Measurements from ENCODE around the gene SP6.
A peak's percentile ranks its signal among the peaks of the same experiment; 100 is the strongest.

SP6 gene

DNA sequence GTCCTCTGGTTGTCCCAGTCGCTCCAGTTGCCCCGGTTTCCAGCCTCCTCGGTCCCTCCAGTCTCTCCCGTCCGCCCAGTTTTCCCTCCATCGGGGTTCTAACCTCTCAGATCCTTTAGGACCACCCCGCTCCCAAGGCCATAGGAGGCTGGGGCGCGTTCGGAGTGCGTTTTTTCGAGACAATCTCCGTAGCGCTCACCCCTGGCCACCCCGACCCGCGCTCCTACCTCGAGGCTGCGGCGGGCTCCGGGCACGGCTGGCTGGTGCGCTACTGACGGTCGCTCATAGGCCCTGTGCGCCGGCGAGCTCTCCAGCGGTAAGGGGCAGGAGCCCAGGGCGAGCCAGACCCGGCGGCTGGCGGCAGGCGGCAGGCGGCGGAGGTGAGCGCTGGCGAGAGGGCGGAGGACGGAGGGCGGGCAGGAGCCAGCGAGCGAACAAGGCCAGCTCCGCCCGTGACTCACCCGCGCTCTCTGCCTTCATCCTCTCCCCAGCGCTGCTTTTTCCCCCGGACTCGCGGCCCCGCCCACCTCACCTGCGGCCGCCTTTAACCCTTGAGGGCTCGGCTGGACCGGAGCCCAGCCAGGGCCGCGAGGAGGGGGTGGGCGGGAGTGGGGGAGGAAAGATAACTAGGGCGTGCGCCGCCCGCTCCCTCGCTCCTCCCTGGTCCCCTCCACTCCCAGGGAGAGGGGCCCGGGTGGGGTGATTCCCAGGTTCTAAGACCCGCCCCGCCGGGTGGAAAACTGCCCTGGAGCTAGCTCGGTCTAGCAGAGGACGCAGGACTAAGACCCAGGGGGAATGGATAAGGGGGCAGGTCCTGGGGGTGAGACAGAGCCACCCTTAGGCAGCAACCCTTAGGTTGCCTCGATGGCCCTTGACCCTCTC lies at the start of gene SP6:
TSS of gene SP6 (minus strand) at position 472 of the 882 bp plus-strand sequence. CDS start 2,734 bp downstream, outside the sequence.
- DNase-seq, result peak; percentile 49 to 61

DNA sequence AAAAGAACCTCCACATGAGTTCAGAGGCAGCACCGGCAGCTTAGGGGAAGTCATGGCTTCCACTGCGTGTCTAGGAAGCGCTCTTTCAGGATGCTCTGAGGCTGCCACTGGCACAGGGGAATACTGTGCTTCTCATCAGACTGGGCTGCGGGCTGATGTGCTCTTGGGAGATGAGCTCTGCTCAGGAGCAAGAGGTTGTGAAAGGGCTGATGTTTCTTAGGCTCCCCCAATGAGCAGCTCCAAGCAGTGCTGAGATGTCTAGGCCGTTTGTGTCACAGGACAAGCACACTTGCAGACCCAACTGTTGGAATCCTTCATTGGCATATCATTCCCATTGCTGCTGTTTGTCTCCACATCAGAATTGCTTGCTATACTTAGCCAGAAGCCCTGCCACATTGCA lies 48.7 kb upstream of the SP6 start:
- no peak for DNase-seq

DNA sequence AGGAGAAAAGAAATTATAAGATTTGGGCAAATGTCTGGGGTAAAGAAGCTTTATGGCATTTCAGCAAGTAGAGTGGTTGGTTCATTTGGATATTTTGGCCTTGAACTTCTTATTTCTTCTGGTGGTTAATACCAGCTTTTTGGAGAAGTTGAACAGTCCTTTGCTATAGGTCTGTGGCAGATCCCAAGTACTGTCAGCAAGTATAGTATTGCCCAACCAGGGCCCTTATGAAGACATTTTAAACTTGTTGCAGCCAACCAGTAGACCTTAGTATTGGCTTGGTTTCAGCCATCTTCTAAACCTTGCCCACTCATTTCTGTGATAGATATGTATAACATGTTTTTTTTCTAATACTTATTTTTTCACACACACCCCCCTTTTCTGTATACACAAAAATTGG lies 47.3 kb upstream of the SP6 start:
- DNase-seq, result no peak

DNA sequence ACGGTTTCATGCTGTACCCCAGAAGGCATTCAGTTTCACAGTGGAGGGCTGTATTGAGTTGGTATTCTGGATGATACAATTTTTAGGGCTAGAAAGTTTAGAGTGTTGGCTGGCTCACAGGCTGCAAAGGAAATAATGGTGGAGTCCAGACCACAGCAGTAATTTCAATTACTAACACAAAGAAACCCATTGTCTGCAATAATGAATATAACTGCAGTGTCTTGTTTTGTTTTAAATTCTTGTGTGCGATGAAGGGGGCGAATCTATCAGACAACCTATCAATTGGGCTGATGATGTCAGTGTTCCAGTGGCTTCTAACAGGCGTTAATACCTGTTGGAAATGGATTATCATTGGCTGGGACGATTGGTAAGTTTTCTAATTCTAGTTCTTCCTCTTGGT lies 46.6 kb upstream of the SP6 start:
- no peak for DNase-seq

DNA sequence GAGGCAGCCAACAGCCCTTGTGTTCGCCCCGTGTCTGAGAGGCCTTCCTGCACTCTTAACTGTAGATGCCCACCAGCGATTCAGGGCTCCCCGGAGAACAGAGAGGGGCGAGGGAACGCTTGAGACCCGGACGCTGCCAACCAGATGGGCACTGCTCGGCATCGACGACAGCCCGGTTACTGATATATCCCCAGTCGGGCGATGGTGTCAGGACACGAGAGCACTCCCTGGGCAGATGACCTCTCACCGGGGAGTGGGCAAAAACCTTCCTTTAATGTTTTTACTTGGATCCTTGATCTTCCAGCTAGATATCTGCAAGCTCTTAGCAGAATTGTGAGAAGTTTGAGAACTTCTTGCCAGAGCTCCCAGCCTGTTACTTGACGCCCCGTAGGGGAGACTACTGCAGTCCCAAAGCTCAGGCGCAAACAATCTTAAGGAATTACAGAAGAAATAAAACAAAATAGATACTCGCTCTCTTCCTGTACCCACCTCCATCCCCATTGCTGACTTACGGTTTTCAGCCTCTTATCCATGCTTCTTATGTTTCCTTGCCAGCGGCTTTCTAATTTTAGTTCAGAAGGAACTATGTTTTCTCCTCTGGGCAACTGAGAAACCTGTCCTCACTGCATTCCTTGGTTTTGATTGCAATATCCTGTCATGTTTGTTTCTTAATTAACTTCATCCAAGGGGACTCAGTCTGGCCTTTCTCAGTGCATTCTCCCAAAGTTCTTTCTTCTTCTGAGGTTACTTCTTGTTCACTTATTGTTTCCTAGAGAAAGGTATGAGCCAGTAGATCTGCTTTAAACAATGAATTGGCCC lies 45.9 kb upstream of the SP6 start:
- no peak for DNase-seq

DNA sequence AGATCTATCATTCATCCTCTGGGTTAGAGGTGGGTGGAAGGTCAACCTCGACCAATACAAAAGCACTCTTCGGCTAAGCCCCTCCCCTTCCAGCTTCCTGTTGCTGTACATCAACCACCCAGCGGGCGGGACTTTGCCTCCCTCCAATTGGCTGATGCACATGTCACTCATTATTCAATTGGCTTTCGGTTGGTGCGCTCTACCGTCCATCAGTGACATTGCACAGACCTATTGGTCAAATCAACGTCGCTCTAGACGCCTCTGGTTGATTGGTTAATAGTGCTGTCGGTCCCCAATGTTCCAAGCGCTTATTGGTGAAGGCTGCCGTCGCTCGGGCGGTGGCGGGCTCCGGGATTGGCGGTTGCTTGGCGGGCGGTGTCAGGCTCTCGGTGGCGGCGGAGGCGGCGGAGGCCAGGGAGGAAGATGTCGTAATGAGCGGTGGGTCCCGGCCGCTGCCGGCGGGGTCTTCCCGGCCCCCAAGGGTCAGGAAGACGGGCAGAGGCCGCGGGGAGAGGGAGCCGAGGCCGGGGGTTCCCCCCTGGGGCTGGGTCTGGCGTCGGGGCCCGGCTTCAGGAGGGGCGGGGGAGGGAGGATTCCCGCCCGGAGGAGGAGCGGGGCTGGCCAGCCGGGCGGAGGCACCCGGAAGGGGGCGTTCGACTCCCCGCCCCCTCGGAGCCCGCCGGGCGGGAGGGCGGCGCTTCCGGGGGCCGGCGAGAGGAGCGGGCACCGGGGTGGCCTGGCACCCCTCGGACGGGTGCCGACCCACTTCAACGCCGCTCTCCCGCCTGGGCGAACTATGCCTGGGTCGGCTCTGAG lies 45.1 kb upstream of the SP6 start, which contains the start of gene SP2:
TSS of gene SP2 (plus strand) at position 381 of the 816 bp plus-strand sequence. CDS start at position 432, 51 bp downstream.
- DNase-seq, result peak; percentile 98 to 100

DNA sequence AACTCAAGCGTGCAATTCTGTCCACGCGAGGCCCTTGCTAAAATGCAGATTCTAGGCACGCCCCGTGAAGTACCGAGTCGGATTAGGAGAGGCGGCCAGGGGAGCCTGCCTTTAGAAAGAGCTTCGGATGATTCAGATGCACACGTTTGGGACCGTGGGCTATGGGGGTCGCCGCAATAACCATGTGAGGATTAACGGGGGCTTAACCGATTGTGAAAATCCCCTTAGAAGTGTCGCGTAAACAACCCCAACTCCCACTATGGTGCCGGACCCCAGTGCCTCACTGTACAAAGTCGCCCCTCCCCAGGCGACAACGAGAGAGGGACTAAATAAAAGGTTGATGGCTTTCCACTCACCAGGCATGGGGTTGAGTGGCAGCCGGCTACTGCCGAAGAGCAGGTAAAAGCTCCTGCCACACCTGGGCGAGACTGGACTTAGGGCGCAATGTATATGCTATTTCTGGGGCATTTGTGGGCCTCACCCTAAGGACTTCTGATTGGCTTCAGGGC lies 44.4 kb upstream of the SP6 start:
- DNase-seq, result no peak

DNA sequence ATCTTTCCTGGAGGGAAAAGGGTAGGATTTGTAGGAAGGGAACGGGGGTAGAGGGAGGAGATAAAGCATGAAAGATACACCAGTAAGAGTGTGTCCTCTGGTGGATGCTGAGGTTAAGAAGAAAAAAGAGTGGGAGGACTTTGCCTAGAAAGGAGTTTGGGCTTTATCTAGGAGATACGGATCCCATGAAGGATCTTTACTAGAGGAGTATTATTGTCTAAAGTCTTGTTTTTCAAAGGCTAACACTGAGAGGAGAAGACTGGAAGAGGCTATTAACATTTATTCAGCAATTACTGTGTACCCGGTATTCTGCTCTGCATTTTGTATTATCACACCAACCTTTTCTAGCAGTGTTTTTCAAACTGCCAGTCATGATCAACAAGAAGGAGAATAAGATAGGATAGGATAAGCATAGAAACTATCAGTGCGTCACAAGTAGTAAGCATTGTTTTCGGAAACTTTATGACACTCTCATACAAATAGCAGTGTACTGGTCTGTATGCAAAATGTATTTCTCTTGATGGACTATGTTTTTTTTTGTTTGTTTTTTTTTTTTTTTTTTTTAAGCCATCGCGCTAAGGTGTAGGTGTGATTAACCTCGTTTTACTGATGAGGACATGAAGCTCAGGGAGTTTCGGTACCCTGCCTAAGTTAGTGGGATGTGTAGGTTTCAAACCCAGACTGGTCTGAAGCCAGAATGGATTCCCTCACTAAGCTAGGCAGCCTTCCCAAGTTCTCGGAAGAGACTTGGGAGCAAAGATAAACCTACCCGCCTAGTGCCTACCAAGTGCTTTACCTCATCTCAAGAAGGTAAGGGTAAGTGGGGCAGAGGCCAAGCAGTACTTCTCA lies 43.8 kb upstream of the SP6 start:
- DNase-seq, result no peak

DNA sequence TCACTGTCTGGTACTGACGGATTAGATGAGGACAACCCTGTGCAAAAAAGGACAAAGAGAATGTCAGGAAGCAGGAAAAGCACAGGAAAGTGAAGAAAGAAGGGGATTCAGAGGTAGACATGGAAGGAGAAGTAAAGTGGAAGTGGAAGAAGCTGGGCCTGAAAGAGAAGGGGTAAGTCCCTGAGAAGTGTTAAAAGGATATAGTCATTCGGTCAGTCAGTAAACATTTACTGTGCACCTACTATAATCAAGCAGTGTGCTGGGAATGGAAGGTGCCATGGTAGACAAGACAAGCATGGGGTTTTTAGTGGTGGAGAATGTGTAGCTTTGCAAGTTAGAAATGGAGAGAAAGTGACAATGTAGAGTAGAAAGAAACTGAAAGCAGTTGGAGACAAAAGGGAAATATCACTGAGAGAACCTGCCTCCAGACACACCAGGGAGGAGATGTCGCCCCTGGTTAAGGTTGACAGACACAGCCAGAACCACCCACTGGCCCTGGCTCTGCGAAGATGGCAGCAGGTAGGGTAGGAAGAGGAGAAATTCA lies 40.7 kb upstream of the SP6 start:
- DNase-seq, result no peak

DNA sequence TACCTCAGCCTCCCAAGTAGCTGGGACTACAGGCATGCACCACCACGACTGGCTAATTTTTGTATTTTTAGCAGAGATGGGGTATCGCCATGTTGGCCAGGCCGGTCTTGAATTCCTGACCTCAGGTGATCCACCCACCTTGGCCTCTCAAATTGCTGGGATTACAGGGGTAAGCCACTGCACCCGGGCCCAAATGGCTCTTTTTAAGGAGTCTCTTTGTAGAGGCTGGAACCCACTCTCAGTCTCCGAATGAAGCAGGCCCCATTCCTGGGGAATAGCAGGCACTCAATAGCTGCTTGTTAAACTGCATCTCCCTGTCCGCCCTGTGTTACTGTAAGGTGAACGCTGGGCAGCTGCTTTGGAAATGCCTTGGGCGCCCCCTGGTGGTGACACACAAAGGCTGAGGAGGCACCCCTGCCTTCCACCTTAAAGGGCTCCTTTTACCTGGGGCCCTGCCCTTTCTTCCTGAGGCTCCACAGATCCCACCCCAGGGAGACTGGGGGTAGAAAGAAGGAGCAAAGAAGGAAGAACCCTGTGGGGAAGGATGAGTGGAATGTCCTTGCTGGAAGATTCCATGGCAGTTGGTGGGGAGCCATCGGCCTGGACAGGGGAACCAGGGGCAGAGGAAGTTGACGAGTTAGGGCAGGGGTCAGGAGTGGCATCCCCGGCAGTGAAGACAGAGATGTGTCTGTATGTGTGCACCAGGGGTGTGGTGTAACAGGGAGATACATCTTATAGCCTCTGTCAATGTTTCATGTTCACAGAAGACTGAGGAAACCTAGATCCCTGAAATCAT lies 39.0 kb upstream of the SP6 start:
- peak; percentile 67 to 75 for DNase-seq

DNA sequence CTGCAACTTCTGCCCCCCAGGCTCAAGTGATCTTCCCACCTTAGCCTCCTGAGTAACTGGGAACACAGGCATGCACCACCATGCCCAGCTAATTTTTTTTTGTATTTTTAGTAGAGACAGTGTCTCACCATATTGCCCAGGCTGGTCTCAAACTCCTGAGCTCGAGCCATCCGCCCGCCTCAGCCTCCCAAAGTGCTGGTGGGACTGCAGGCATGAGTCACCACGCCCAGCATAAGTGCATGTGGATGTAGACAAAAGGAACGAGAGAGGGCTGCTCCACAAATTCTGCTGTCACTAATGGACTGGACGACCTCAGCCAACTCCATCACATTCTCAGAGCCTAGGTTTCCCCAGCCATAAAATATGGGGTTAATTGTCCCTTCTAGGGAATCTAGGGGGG lies 37.3 kb upstream of the SP6 start:
- DNase-seq, result no peak

DNA sequence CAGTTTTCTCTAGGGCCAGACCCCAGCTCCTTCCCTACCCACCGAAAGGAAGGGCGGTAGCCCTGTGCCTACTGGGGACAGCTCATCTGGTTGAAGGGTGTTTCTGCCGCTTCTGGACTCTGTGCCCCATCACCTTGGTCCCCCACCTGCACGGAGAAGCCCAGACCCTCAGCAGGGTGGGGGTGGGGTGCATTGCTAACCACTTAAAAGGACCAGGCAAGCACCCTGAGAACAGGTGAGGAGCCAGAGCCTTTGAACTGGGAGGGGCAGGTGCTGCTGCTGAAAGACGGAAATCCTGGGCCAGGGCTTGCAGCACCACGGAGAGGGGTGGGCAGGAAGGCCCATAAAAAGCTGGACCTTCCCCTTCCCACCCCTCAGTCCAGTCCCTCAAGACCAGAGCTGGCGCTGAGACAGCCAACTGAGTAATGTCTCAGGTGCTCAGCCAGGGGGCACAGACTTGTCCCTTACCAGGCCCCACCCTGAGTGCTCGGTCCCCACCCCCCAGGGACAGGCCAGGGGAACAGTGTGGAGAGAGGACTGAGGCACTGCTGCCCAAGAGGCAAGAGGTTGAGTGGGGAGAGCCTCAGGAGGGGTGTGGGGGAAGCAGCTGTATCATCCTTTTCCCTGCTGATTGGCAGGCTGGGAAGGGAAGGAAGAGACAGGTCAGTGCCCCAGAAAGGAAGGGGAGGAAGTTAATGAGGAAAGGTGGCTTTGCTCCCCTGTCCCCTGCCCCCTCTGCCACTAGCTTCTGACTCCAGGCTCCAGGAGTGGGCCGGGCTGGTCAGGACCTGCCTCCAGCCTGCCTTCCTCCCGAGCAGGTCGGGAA lies 34.2 kb upstream of the SP6 start:
- DNase-seq, result no peak

DNA sequence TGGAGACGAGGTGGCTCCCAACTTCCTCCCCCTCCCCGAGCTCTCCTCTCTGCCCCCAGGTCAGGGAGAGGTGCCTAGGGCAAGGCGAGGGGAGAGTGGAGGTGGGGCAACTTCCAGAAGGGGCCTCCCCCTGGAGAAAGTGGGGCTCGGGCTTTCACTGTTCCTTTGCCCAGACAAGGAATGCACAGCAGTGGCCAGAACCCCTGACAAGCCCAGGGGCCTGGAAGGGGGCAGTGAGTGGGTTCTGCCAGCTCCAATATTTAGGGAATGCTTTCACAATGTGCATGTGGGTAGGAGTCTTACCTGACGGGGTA lies 33.4 kb upstream of the SP6 start:
- DNase-seq, result no peak

DNA sequence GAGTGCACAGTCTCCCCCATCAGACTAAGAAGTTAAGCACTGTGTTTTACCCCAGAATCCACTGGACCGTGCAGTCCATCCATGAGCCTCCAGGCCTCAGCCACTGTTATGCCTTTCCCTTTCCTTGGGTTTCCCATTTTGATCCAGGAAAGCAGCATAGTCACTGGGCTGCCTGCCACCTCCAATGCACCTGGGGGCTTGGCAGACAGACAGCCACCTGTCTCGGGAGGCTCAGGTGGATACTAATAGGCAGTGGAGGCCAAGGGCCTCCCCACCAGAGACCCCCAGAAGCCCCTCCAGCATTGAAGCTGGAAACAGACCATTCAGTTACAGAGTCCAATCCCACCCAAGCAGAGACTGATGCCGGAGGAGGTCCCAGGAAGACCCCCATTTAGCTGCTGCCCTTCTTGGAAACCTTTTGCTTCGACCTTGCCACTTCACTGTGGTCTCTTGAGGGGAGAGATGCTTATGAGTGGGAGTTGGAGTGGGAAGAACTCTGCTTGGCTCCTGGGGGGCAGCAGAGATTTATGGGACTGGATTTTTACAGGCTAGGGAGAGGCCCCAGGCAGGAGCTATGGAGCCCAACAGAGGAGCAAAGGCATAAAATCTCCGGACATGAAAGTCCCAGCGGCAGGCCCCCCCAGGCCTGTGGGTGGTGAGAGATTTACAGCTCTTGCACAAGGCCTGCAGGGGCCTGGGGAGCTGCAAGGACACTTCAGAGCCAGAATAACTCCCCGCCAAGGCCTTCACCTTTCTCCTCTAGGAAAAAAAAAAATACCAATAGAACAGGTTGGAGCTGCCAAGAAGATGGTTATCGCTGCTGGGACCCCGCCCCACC lies 32.8 kb upstream of the SP6 start:
- DNase-seq, result no peak

DNA sequence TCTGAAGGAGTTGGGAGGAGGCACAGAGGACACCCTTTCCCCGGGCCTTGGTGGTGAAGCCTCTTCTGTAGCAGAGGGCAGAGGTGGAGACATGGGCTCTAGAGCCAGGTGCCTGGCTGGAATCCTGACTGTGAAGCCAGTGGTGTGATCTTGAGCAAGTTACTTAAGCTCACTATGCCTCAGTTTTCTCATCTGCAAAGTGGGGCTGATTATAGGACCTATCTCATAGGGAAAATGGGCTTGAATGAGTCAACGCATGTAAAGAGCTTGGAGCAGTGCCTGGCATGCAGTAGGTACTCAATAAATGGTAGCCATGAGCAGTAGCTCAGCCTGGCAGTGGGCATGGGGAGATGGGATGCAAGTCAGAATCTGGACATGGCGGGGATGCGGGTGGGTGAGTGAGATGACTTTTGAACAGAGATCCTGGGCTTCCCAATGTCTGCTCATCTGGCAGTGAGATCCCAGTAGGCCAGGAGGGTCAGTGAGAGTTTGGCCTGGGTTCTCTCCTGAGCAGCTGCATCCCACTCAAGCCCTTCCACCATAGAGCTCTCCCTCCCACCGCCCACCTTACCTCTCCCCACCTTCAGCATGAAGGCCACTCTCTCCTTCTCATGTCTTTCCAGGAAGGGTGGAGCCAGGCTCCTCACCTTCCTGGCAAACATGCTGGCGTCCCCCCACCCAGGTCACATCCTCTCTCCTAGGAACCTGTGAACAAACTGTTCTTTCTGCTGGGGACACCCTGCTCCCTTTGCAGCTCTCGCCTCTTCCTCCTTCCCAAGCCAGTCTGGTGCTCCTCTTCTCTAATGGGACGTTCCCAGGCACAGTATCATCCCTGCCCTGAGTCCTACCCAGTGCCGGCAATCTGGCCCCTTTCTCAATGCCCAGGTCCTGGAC lies 32.0 kb upstream of the SP6 start:
- DNase-seq, result no peak

DNA sequence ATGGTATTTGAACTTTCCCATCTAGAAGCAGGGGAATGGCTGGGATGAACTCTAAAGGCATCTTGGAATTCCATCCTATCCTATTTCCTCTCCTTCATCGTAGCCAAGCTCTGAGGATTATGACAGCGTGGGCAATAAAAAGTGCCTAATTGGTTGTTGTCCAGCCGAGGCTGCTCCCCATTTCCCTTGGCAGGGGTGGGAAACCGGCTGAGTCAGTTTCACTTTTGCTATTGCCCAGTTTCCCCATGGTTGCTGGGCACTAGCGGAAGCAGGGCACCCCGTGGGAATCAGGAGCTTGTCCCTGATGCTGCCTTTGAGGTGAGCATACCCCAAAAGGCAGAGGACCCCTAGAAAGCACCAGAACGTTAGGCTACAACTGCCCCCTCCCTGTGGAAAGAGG lies 31.3 kb upstream of the SP6 start:
- no peak for DNase-seq

DNA sequence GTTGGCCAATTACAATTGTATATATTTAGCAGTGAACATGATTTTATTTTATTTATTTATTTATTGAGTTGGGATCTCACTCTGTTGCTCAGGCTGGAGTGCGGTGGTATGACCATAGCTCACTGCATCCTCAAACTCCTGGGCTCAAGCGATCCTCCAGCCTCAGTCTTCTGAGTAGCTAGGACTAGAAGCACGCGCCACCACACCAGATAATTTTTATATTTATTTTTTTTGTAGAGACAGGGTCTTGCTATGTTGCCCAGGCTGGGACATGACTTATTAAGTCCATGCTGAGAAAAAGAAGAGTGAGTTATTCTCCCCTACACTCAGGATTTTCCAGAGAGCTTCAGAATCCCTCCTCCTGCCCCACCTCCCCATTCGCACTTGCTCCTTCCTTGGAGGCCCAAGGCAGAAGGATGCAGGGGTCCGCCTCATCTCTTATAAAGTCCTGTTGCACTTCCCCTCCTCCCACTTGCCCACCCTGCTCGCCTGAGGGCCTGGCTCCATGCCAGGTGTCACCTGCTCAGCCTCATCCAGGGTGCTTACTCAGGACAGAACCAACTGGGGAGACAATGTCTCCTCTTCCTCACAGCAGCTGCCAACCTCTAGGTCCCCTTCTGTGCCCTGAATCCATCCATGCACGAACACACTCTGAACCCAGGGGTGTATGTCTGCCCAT lies 29.0 kb upstream of the SP6 start:
- no peak for DNase-seq

All from NCI-H1930 (cell line).